Transverse colon (tissue), 3 donors: ENCODE measurements around the gene UGT2A1.
"Not testable (repeated sequence)": the region's sequence is repeated elsewhere in the genome, so short reads cannot be mapped to it uniquely, and the experiment has no call there.

ENCODE experiments used
- EP300 ChIP-seq: sonication (generic); formaldehyde crosslinking; IDR thresholded peaks from one replicate; pipeline ENCODE4 v1.6.1; 2017; ENCODE audit warnings: antibody characterized with exemption, low read depth
- POLR2A ChIP-seq: fragments of 450-650 bp; IDR thresholded peaks from one replicate; pipeline ENCODE4 v1.6.1; 2016; ENCODE audit warnings: antibody characterized with exemption, mild to moderate bottlenecking, moderate library complexity
- TF ChIP-seq, protein P1 (sequence below), 5 experiments: fragments of 200-600 bp in 3 of 5; fragments of 450-650 bp in 2 of 5; sonication (generic) in 3 of 5; IDR thresholded peaks; 1 replicate in 2 of 5; 2 replicates in 3 of 5; pipeline ENCODE4 v1.5.1; 2016 to 2017; ENCODE audit warnings: antibody characterized with exemption in 5 of 5, inconsistent platforms in 3 of 5, mild to moderate bottlenecking in 2 of 5, moderate library complexity in 1 of 5

- TF ChIP-seq, protein P1, sequence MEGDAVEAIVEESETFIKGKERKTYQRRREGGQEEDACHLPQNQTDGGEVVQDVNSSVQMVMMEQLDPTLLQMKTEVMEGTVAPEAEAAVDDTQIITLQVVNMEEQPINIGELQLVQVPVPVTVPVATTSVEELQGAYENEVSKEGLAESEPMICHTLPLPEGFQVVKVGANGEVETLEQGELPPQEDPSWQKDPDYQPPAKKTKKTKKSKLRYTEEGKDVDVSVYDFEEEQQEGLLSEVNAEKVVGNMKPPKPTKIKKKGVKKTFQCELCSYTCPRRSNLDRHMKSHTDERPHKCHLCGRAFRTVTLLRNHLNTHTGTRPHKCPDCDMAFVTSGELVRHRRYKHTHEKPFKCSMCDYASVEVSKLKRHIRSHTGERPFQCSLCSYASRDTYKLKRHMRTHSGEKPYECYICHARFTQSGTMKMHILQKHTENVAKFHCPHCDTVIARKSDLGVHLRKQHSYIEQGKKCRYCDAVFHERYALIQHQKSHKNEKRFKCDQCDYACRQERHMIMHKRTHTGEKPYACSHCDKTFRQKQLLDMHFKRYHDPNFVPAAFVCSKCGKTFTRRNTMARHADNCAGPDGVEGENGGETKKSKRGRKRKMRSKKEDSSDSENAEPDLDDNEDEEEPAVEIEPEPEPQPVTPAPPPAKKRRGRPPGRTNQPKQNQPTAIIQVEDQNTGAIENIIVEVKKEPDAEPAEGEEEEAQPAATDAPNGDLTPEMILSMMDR (IDR thresholded peaks at IDR 0.05) = not testable (repeated sequence)
- not testable (repeated sequence) for TF ChIP-seq POLR2A, EP300
Measured at GRCh38 chr4:69661130-69661803, 8.2 kb upstream of the UGT2A1 start.
